Activated CD4-positive, alpha-beta T cell treated with anti-CD3 and anti-CD28 coated beads, Interleukin-2, amount 50 U/mL, for 1 hour (primary cell): ENCODE data around the gene F13A1.

Source experiments
- DNase-seq: peaks from one replicate; pipeline ENCODE4 v3.0.0-alpha.2; 2020

F13A1 gene

GRCh38 chr6:6179858-6180623 lies 140.4 kb downstream of the F13A1 start:
- no peak for DNase-seq

DNA sequence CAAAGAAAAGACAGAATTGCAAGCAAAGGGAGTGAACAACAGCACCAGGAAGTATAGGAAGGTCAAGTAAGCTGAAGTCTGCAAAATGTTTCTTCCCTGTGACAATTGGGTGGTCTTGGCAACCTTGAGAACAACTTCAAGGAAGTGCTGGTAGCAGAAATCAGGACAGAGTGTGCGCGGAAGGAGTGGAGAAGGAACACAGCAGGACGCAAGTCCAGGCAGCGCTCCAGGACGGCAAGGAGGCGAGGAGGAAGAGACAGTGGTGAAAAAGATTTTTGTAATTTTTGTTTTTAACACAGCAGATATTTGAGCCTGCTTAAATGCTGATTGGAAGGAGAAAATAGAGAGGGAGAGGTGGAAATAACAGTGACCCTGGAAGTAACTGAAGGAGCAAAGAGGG lies 141.7 kb downstream of the F13A1 start:
- no peak for DNase-seq

DNA sequence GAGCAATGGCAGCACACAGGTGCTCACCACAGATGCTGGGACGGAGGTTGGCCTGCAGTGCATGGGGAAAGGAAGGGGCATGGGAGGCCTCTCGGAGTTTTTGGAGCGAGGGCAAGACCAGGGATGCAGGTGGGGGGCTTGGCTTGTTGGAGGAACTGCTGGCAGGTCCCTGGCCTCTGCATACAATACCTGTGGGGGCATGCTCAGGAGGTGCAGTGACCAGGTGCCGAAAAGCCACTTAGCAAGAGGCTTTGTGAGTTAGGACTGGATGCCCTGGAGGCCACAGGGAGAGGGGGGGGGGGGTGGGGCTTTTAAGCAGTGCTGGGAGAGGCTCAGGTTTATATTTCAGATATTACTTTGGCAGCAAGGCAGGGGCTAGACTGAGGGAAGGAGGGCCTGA lies 142.7 kb downstream of the F13A1 start:
- DNase-seq: no peak

GRCh38 chr6:6176586-6177228 lies 143.8 kb downstream of the F13A1 start:
- DNase-seq: no peak

DNA sequence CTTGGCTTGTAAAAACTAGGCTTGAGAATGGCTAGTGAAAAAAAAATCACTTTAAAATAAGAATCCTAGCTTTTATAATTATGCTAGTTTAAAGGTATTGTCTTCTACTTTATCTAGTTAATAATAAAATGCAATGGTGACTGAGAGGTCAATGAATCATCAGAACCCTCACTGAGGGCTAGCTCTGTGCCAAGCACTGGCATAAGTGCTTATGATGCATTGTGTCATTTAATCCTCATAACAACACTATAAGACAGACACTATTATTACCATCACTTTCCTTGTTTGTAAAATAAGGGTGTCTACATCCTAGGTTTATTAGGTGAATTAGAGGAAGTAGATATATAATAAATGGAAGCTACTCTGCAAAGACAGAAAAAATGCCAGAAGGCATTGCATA lies 144.3 kb downstream of the F13A1 start:
- DNase-seq: no peak

DNA sequence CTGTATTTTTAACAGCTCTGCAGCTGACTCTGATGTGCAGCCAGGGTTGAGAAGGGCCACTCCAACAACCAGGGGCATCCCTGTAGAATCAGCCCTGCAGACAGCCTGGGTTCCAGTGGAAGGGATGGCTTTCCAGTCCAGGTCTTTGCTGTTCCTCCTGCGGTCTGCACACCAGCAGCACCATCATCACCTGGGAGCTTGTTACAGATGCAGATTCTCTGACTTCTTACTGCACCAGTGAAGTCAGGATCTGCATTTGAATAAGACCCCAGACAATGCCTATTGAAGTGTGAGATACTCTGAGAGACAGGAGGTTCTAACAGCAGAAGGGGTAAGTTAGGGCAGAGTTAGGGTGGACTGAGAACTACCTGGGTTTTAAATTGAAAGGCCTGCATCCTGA lies 151.3 kb downstream of the F13A1 start:
- no peak for DNase-seq

GRCh38 chr6:6166064-6166463 lies 154.4 kb downstream of the F13A1 start:
- no peak for DNase-seq

DNA sequence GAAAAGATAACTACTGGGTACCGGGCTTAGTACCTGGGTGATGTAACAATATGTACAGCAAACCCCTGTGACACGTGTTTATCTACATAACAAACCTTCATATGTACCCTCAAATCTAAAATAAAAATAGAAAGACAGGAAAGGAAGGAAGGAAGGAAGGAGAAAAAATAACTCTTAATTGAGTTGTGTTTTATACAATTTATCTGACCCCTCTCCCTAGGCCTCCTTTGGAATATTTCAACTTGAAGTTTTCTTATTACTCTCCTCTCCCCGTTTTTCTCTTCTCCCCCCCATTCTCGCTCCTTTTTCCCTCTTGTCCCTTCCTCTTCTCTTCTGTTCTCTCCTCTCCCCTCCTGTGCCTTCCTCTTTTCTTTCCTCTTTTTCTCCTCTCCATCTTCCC lies 156.1 kb downstream of the F13A1 start:
- no peak for DNase-seq

GRCh38 chr6:6154335-6154734 lies 166.1 kb downstream of the F13A1 start:
- DNase-seq: no peak

DNA sequence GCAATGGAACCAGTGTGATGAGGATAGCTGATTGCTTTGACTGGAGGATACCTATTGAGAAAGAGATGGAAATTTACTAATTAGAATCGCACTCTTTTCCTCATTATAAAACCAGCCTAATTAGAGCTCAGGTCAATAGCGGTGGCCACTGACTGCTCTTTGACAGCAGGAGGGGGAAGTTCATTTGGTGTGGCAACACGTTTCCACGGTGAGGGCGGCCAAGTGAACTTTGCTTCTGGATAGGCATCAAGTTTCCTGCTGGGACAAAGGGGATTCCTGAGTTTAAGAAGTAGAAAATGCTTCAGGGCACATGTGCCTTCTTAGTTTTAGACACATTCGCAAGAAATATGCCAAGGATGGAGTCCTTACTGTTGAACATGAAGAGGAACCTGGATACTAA lies 168.4 kb downstream of the F13A1 start:
- DNase-seq: no peak

GRCh38 chr6:6148192-6148815 lies 172.2 kb downstream of the F13A1 start:
- DNase-seq: no peak

GRCh38 chr6:6131492-6132109 lies 188.9 kb downstream of the F13A1 start:
- no peak for DNase-seq

DNA sequence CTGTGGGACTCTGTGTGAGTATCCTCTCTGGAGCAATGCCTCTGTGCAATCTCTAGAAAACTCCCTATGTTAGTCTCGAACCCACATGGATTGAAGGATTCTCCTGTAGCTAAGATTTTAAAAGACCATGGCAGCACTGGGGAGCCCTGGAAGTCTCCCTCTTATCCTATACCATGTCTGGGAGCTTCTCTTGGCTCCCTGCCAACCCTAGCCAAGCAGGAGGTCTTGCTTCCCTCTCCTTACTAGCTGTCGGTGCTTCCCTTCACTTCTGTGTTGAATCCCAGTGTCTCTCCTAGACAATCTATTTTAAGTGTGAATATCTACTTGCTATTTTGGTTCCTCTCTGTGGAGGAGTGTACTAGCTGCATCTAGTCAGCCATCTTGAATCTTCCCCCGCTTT lies 195.0 kb downstream of the F13A1 start:
- DNase-seq: no peak

- no peak for DNase-seq
Observed at GRCh38 chr6:6123803-6124202, 196.7 kb downstream of the F13A1 start.

- DNase-seq: no peak
Observed at GRCh38 chr6:6121943-6122342, 198.5 kb downstream of the F13A1 start.

DNA sequence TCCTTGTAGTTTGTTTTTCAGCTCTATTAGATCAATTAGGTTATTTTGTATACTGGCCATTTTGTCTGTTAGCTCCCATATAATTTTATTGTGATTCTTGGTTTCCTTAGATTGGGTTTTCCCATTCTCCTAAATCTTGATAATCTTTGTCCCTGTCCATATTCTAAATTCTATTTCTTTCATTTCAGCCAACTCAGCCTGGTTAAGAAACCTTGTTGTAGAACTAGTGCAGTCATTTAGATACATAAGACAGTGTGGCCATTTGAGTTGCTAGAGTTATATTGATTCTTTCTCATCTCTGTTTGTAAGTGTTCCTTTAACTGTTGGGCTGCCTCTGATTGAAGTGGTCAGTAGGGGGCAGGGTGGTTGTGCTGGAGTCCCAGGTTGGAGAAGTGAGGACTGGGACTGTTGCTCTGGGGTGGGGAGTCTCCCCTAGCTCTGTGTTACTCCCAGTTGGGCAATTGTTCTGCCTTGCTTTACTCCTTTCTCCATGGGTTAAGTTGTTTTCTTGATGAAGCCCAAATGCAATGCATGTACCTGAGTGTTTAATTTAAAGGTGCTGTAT lies 214.9 kb downstream of the F13A1 start:
- DNase-seq: no peak
